ENCODE data around the gene AFAP1L2.

DNA sequence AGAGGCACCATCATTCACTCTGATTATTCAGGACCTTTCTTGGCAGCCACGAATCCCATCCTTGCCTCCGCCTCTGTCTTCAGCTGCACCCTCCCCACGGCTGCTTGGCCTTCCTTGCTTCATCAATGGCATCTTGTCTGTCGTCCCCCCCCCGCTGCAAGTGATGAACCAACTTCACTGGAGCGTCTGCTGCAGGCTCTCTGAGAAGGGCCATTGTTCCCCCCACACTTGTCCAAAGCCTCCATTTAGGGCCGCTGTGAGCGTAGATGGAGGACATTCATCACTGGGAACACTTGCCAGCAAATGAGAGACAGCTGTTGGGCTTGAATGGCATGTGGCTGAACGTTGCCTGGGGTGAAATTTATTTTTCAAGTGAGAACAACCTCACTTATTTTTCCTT is 20.1 kb downstream of the AFAP1L2 start:
- no peak for TF ChIP-seq POLR2A (IDR thresholded peaks at IDR 0.05)
- TF ChIP-seq, protein P1, sequence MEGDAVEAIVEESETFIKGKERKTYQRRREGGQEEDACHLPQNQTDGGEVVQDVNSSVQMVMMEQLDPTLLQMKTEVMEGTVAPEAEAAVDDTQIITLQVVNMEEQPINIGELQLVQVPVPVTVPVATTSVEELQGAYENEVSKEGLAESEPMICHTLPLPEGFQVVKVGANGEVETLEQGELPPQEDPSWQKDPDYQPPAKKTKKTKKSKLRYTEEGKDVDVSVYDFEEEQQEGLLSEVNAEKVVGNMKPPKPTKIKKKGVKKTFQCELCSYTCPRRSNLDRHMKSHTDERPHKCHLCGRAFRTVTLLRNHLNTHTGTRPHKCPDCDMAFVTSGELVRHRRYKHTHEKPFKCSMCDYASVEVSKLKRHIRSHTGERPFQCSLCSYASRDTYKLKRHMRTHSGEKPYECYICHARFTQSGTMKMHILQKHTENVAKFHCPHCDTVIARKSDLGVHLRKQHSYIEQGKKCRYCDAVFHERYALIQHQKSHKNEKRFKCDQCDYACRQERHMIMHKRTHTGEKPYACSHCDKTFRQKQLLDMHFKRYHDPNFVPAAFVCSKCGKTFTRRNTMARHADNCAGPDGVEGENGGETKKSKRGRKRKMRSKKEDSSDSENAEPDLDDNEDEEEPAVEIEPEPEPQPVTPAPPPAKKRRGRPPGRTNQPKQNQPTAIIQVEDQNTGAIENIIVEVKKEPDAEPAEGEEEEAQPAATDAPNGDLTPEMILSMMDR (IDR thresholded peaks at IDR 0.05), result no peak

Data from right lobe of liver (tissue), 4 donors.